Ishikawa (cell line): ENCODE results near the gene G2E3.

ENCODE experiments used
- CEBPB ChIP-seq: IDR thresholded peaks from 2 replicates; pipeline ENCODE4 v1.6.1; 2012
- CREB1 ChIP-seq: IDR thresholded peaks from 2 replicates; pipeline ENCODE4 v1.6.1; 2012; ENCODE audit warnings: low read depth
- EGR1 ChIP-seq: IDR thresholded peaks from 2 replicates; pipeline ENCODE4 v1.6.1; 2012
- EP300 ChIP-seq: IDR thresholded peaks from 2 replicates; pipeline ENCODE4 v1.6.1; 2012; ENCODE audit warnings: borderline replicate concordance
- FOXM1 ChIP-seq: IDR thresholded peaks from 2 replicates; pipeline ENCODE4 v1.6.1; 2012; ENCODE audit warnings: low read depth, borderline replicate concordance
- NFIC ChIP-seq: IDR thresholded peaks from 2 replicates; pipeline ENCODE4 v1.6.1; 2012
- RAD21 ChIP-seq: IDR thresholded peaks from 2 replicates; pipeline ENCODE4 v1.6.1; 2012; ENCODE audit warnings: low read depth
- TAF1 ChIP-seq: IDR thresholded peaks from 2 replicates; pipeline ENCODE4 v1.6.1; 2012; ENCODE audit warnings: low read depth, mild to moderate bottlenecking
- TCF12 ChIP-seq: IDR thresholded peaks from 2 replicates; pipeline ENCODE4 v1.6.1; 2012; ENCODE audit warnings: low read depth
- TEAD4 ChIP-seq: IDR thresholded peaks from 2 replicates; pipeline ENCODE4 v1.6.1; 2012
- YY1 ChIP-seq: IDR thresholded peaks from 2 replicates; pipeline ENCODE4 v1.6.1; 2012; ENCODE audit warnings: low read depth
- ZBTB7A ChIP-seq: IDR thresholded peaks from 2 replicates; pipeline ENCODE4 v1.6.1; 2012; ENCODE audit warnings: low read depth
- TF ChIP-seq, protein P1 (sequence below): IDR thresholded peaks from 2 replicates; pipeline ENCODE4 v1.6.1; 2012
- TF ChIP-seq, protein P2 (sequence below): IDR thresholded peaks from 2 replicates; pipeline ENCODE4 v1.6.1; 2012; ENCODE audit warnings: low read depth, mild to moderate bottlenecking
- TF ChIP-seq, protein P3 (sequence below): IDR thresholded peaks from 2 replicates; pipeline ENCODE4 v1.6.1; 2012

The G2E3 gene

DNA sequence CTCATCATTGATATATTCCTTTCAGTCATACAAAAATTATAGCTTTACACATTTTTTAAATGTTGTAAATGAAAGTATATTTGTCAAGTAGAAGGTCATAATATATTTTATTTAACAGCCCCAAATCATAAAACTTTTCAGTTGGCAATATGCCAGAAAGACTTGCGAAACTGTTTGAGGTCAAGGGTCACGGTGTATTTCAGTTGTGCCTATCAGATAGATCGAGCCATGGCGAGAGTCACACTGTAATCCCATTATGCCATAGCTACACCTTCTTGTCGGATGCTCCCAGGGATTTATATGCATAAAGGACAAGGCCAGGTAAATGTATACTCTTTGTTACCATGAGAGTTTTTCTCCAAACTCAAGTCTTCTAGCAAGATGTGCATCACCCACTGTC is 26.7 kb upstream of the G2E3 start:
- TF ChIP-seq FOXM1, result no peak
- peak; percentile 47; the same call in 1 of the 2 replicates for TF ChIP-seq NFIC
- TF ChIP-seq CEBPB, result peak; percentile 70

DNA sequence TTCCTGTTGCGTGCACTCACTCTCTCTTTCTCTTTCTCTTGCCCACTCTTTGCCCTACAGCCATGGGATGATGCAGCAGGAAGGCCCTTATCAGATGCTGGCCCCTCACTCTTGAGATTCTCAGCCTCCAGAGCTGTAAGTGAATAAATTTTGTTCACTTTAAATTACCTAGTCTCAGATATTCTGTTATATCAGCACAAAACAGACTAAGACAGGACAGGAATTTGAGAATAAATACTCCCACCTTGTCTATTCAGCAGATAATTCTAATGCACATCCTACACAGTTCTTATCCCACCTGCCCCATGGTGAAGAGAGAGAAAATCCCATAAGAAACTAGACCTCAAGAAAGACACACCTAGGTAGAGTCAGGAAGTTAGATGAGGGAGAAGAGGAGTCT is 25.8 kb upstream of the G2E3 start:
- no peak for TF ChIP-seq FOXM1
- no peak for TF ChIP-seq NFIC
- no peak for TF ChIP-seq ZBTB7A
- TF ChIP-seq, protein P1, sequence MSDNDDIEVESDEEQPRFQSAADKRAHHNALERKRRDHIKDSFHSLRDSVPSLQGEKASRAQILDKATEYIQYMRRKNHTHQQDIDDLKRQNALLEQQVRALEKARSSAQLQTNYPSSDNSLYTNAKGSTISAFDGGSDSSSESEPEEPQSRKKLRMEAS, result no peak
- TF ChIP-seq TCF12, result no peak
- TF ChIP-seq EGR1, result no peak
- TF ChIP-seq, protein P2, sequence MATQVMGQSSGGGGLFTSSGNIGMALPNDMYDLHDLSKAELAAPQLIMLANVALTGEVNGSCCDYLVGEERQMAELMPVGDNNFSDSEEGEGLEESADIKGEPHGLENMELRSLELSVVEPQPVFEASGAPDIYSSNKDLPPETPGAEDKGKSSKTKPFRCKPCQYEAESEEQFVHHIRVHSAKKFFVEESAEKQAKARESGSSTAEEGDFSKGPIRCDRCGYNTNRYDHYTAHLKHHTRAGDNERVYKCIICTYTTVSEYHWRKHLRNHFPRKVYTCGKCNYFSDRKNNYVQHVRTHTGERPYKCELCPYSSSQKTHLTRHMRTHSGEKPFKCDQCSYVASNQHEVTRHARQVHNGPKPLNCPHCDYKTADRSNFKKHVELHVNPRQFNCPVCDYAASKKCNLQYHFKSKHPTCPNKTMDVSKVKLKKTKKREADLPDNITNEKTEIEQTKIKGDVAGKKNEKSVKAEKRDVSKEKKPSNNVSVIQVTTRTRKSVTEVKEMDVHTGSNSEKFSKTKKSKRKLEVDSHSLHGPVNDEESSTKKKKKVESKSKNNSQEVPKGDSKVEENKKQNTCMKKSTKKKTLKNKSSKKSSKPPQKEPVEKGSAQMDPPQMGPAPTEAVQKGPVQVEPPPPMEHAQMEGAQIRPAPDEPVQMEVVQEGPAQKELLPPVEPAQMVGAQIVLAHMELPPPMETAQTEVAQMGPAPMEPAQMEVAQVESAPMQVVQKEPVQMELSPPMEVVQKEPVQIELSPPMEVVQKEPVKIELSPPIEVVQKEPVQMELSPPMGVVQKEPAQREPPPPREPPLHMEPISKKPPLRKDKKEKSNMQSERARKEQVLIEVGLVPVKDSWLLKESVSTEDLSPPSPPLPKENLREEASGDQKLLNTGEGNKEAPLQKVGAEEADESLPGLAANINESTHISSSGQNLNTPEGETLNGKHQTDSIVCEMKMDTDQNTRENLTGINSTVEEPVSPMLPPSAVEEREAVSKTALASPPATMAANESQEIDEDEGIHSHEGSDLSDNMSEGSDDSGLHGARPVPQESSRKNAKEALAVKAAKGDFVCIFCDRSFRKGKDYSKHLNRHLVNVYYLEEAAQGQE, result no peak
- no peak for TF ChIP-seq CEBPB
- TF ChIP-seq, protein P3, sequence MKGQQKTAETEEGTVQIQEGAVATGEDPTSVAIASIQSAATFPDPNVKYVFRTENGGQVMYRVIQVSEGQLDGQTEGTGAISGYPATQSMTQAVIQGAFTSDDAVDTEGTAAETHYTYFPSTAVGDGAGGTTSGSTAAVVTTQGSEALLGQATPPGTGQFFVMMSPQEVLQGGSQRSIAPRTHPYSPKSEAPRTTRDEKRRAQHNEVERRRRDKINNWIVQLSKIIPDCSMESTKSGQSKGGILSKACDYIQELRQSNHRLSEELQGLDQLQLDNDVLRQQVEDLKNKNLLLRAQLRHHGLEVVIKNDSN, result no peak

DNA sequence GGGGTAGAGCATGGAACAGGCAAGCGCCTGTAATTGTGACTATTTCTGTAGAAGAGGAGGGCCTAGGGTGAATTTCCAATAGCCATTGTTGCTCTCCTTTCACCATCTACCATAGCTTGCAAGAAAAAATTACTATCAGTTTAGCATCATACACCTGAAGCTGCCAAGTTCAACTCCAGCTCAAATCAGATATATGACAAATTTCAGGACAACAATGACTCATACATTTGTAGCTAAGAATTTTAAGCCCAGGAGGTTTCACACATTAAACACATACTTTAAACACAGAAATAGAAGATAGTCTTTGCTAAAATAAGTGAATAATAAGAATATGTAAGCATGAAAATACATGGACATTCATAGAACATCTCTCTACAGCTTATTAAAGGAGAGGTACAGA is 17.6 kb upstream of the G2E3 start:
- TF ChIP-seq RAD21, result no peak
- TF ChIP-seq, protein P1, result no peak
- no peak for TF ChIP-seq TCF12
- TF ChIP-seq ZBTB7A, result no peak
- TF ChIP-seq, protein P3, result no peak

DNA sequence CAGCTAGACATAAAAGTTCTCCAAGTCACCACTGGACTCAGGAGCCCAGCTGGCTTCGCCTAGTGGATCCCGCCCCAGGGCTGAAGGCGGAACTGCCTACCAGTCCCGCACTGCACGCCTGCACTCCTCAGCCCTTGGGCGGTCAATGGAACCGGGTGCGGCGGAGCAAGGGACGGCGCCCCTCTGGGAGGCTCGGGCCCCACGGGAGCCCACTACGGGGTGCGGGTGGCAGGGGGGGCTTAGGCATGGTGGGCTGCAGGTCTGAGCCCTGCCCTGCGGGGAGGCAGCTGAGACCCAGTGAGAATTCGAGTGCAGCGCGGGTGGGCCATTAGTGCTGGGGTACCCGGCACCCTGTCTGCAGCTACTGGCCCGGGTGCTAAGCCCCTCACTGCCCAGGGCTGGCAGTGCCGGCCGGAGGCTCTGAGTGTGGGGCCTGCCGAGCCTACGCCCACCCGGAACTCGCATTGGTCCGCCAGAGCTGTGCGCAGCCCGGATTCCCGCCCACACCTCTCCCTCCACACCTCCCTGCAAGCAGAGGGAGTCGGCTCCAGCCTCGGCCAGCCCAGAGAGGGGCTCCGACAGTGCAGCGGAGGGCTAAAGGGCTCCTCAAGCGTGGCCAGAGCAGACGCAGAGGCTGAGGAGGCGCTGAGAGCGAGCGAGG is 11.4 kb upstream of the G2E3 start:
- TF ChIP-seq, protein P2, result no peak
- TF ChIP-seq FOXM1, result no peak
- TF ChIP-seq YY1, result no peak
- TF ChIP-seq TEAD4, result no peak
- no peak for TF ChIP-seq NFIC
- TF ChIP-seq ZBTB7A, result no peak
- no peak for TF ChIP-seq TAF1
- no peak for TF ChIP-seq TCF12
- no peak for TF ChIP-seq CREB1
- TF ChIP-seq EP300, result no peak
- TF ChIP-seq CEBPB, result no peak
- no peak for TF ChIP-seq EGR1
- TF ChIP-seq, protein P3, result no peak
- no peak for TF ChIP-seq RAD21
- TF ChIP-seq, protein P1, result no peak

DNA sequence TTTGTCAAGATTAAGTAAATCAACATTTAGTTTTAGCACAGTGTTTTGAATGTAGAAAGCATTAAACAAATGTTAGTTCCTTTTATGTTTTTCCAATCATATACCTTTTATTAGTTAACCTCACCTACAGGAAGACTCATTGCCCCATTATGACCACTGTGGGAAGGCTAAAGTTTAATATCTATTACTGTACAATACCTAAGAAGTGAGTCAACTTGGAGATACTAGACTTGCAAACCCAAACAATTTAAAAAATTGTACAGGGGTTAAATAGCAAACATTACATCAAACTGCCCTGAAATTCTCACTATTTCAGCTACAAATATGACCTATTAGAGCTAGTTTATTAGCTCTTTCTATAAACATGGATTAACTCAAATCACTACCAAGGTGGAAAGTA is 8.6 kb upstream of the G2E3 start:
- TF ChIP-seq, protein P1, result no peak
- TF ChIP-seq YY1 (no peak), TEAD4 (no peak), EGR1 (no peak), EP300 (no peak), CEBPB (no peak)
- TF ChIP-seq, protein P3, result no peak
- TF ChIP-seq, protein P2, result no peak
